HEK293 (cell line): ENCODE results near the gene PCDH12.
A peak's percentile ranks its signal among the peaks of the same experiment; 100 is the strongest.

Experiments used
- CTCF ChIA-PET: fragments of 350-600 bp; formaldehyde crosslinking; extraction: SDS; loops from one replicate; lab custom pipeline; 2021; ENCODE audit warnings: antibody characterized with exemption; lab: Yijun Ruan, JAX
- POLR2A ChIA-PET: fragments of 300-600 bp; formaldehyde crosslinking; extraction: SDS; loops from one replicate; lab custom pipeline; 2020; ENCODE audit warnings: antibody characterized with exemption, inconsistent platforms; lab: Yijun Ruan, JAX
- H3K27ac ChIP-seq: fragments of 200-500 bp; sonication (Bioruptor generic); 2 replicates; pipeline ENCODE4 v1.5.1; 2014; ENCODE audit warnings: low read depth, low read length, control low read depth, inconsistent platforms; ENCODE audit errors: extremely low read depth
- H3K36me3 ChIP-seq, 2 experiments: fragments of 200-500 bp in 1 of 2; sonication (Bioruptor generic) in 1 of 2; 1 replicate in 1 of 2; 2 replicates in 1 of 2; pipeline ENCODE4 v1.5.1; 2014 to 2017; ENCODE audit warnings: inconsistent platforms in 2 of 2, low read length in 2 of 2; ENCODE audit not compliant: control insufficient read depth in 2 of 2, insufficient read depth in 1 of 2
- H3K4me1 ChIP-seq: fragments of 200-500 bp; sonication (Bioruptor generic); 2 replicates; pipeline ENCODE4 v1.5.1; 2014; ENCODE audit warnings: mild to moderate bottlenecking, low read length, inconsistent platforms; ENCODE audit not compliant: control insufficient read depth, insufficient read depth
- H3K4me3 ChIP-seq: 2 replicates; pipeline ENCODE4 v1.5.1; 2011; ENCODE audit warnings: low read depth, mild to moderate bottlenecking, control low read depth, low read length, moderate library complexity
- H3K9me3 ChIP-seq: fragments of 200-500 bp; sonication (Bioruptor generic); 2 replicates; pipeline ENCODE4 v1.5.1; 2014; ENCODE audit warnings: low read depth, low read length, inconsistent platforms; ENCODE audit not compliant: control insufficient read depth, insufficient read depth
- ATF2 ChIP-seq: fragments of 450-650 bp; formaldehyde crosslinking; IDR thresholded peaks from 2 replicates; pipeline ENCODE4 v1.5.1; 2016; ENCODE audit warnings: missing biosample characterization, missing genetic modification characterization, low read depth
- HIC1 ChIP-seq: fragments of 450-650 bp; formaldehyde crosslinking; IDR thresholded peaks from 2 replicates; pipeline ENCODE4 v1.5.1; 2016; ENCODE audit warnings: missing biosample characterization, missing genetic modification characterization
- KLF16 ChIP-seq: fragments of 450-650 bp; formaldehyde crosslinking; IDR thresholded peaks from 2 replicates; pipeline ENCODE4 v1.5.1; 2017; ENCODE audit warnings: missing biosample characterization, missing genetic modification characterization
- OVOL3 ChIP-seq: fragments of 450-650 bp; formaldehyde crosslinking; IDR thresholded peaks from 2 replicates; pipeline ENCODE4 v1.5.1; 2016; ENCODE audit warnings: missing biosample characterization, missing genetic modification characterization
- ZFHX2 ChIP-seq: fragments of 450-650 bp; formaldehyde crosslinking; conservative IDR thresholded peaks from 2 replicates; pipeline ENCODE4 v1.5.1; 2016; ENCODE audit warnings: missing biosample characterization, missing genetic modification characterization
- ZFP3 ChIP-seq: fragments of 450-650 bp; formaldehyde crosslinking; IDR thresholded peaks from 2 replicates; pipeline ENCODE4 v1.5.1; 2016; ENCODE audit warnings: low read depth, missing biosample characterization, missing genetic modification characterization
- ZNF280D ChIP-seq: fragments of 450-650 bp; formaldehyde crosslinking; IDR thresholded peaks from 2 replicates; pipeline ENCODE4 v1.5.1; 2016; ENCODE audit warnings: missing biosample characterization, missing genetic modification characterization
- ZNF292 ChIP-seq: fragments of 450-650 bp; formaldehyde crosslinking; IDR thresholded peaks from 2 replicates; pipeline ENCODE4 v1.5.1; 2016; ENCODE audit warnings: low read depth, missing biosample characterization, missing genetic modification characterization, borderline replicate concordance
- ZNF302 ChIP-seq: fragments of 450-650 bp; formaldehyde crosslinking; IDR thresholded peaks from 2 replicates; pipeline ENCODE4 v1.5.1; 2016; ENCODE audit warnings: missing biosample characterization, missing genetic modification characterization, low read depth
- ZNF350 ChIP-seq: fragments of 450-650 bp; formaldehyde crosslinking; IDR thresholded peaks from 2 replicates; pipeline ENCODE4 v1.5.0; 2017; ENCODE audit warnings: missing biosample characterization, mild to moderate bottlenecking, missing genetic modification characterization
- ZSCAN5A ChIP-seq: fragments of 450-650 bp; formaldehyde crosslinking; IDR thresholded peaks from 2 replicates; pipeline ENCODE4 v1.5.1; 2016; ENCODE audit warnings: missing biosample characterization, missing genetic modification characterization

The PCDH12 gene

GRCh38 chr5:141958546-141959172 lies 657 bp upstream of the PCDH12 start:
- CTCF ChIA-PET, result interaction anchor here (0.5 to 6.0 kb wide), 10 partner anchors 8 to 751 kb away, joined by 3 to 158 read pairs (median 4); partner anchors contain the start of gene PCDH1
- Histone ChIP-seq H3K36me3 (no peaks in the 10 kb centered on the region), H3K9me3 (no peaks in the 10 kb centered on the region), H3K4me3 (no peak overlapping the region), H3K4me1 (no peaks in the 10 kb centered on the region), H3K27ac (no peak overlapping the region)
- POLR2A ChIA-PET, result interaction anchor here (1.5 kb wide), 1 partner anchor 10 kb away, joined by 5 read pairs; the partner anchor contains the start of gene RNF14
- TF ChIP-seq ZFHX2 (peak; percentile 51), ZSCAN5A (tag by site-specific recombination) (no peak)

GRCh38 chr5:141957367-141957996 lies 520 bp downstream of the PCDH12 start:
- H3K4me3 ChIP-seq, result no peak overlapping the region

GRCh38 chr5:141954194-141954593 lies 3.8 kb downstream of the PCDH12 start:
- Histone ChIP-seq H3K36me3 (no peaks in the 10 kb centered on the region), H3K4me1 (no peaks in the 10 kb centered on the region), H3K9me3 (no peaks in the 10 kb centered on the region), H3K4me3 (no peak overlapping the region), H3K27ac (no peak overlapping the region)
- POLR2A ChIA-PET, result interaction anchor here (1.2 kb wide), 1 partner anchor 30 kb away, joined by 3 read pairs; the partner anchor contains the start of gene DELE1
- CTCF ChIA-PET, result interaction anchor here (0.6 to 1.9 kb wide), 6 partner anchors 9 to 263 kb away, joined by 3 to 7 read pairs (median 3); partner anchors contain the start of gene RNF14
- TF ChIP-seq ATF2 (no peak), ZNF292 (no peak), OVOL3 (tag by site-specific recombination) (no peak), KLF16 (tag by site-specific recombination) (no peak), ZNF302 (tag by site-specific recombination) (no peak), ZFP3 (tag by site-specific recombination) (no peak)

More at GRCh38 chr5:141957367-141957996, 520 bp downstream of the PCDH12 start:
- POLR2A ChIA-PET, result no interaction called here
- TF ChIP-seq ZNF280D (tag by site-specific recombination) (no peak), HIC1 (tag by site-specific recombination) (no peak), ZNF350 (tag by site-specific recombination) (no peak)
- TF ChIP-seq, all 188 proteins: peak for 0
- H3K36me3 ChIP-seq, result no peaks in the 10 kb centered on the region
- H3K9me3 ChIP-seq, result no peaks in the 10 kb centered on the region
- CTCF ChIA-PET, result interaction anchor here (0.6 to 6.0 kb wide), 7 partner anchors 8 to 627 kb away, joined by 3 to 158 read pairs (median 3); no protein-coding TSS in a partner anchor
- no peaks in the 10 kb centered on the region for H3K4me1 ChIP-seq
- no peak overlapping the region for H3K27ac ChIP-seq
